Subcutaneous adipose tissue (tissue), 4 donors: ENCODE measurements around the gene RTTN. TPM values are rescaled to one million over a fixed set of nuclear protein-coding genes. Genes with fewer than 3 reads are reported as not detected.

ENCODE experiments used
- total RNA-seq, 4 donors: library from RNA; depleted of rRNA; stranded (reverse); fragments of >200 nt; gene quantifications; one replicate each; pipeline ENCODE4 v1.1.0, GENCODE V29; 2016
- TF ChIP-seq, protein P1 (sequence below): fragments of 450-650 bp; IDR thresholded peaks from one replicate; pipeline ENCODE4 v1.5.1; 2016; ENCODE audit warnings: low read depth, mild to moderate bottlenecking, control low read depth, antibody characterized with exemption, moderate library complexity

RTTN gene
- total RNA-seq, 4 donors from 2014 or later: 13.1 to 24.1 (median 19.9) TPM

DNA sequence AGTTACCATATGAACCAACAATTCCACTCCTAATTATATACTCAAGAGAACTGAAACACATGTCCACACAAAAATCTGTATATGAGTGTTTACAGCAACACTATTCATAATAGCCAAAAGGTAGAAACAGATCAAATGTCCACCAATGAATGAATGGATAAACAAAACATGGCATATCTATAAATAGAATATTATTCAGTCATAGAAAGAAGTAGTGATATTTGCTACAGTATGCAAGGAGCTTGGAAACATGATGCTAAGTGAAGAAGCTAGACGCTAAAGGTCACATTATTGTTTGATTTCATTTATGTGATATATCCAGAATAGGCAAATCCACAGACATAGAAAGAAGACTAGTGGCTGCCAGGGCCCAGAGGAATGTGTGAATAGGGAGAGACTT is 92.0 kb downstream of the RTTN start:
- TF ChIP-seq, protein P1, sequence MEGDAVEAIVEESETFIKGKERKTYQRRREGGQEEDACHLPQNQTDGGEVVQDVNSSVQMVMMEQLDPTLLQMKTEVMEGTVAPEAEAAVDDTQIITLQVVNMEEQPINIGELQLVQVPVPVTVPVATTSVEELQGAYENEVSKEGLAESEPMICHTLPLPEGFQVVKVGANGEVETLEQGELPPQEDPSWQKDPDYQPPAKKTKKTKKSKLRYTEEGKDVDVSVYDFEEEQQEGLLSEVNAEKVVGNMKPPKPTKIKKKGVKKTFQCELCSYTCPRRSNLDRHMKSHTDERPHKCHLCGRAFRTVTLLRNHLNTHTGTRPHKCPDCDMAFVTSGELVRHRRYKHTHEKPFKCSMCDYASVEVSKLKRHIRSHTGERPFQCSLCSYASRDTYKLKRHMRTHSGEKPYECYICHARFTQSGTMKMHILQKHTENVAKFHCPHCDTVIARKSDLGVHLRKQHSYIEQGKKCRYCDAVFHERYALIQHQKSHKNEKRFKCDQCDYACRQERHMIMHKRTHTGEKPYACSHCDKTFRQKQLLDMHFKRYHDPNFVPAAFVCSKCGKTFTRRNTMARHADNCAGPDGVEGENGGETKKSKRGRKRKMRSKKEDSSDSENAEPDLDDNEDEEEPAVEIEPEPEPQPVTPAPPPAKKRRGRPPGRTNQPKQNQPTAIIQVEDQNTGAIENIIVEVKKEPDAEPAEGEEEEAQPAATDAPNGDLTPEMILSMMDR: no peak

DNA sequence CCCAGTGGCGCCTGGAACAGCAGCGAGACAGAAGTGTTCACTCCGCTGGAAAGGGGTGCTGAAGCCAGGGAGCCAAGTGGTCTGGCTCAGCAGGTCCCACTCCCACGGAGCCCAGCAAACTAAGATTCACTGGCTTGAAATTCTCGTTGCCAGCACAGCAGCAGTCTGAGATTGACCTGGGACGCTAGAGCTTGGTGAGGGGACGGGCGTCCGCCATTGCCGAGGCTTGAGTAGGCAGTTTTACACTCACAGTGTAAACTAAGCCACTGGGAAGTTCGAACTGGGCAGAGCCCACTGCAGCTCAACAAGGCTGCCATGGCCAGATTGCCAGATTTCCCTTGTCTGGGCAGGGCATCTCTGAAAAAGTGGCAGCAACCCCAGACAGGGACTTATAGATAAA is 94.8 kb downstream of the RTTN start:
- TF ChIP-seq, protein P1: no peak

DNA sequence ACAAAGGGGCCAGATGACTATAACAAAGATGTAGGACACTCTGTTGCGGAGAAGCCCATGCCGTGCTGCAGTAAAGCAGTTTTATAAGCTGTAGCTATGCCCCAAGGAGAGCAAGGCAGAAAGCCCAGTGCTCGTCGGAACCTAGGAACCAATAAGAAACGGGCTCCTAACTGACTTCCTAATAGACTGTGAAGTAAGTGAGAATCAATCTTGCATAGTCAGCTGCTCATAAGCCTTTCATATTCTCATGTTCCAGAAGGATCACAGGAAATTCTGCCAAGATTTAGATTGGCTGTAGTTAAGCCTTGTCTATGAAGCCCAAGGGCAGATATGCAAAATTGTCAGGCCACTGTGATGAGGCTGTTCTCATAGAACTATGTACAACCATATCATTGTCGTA is 98.4 kb downstream of the RTTN start:
- TF ChIP-seq, protein P1: no peak

DNA sequence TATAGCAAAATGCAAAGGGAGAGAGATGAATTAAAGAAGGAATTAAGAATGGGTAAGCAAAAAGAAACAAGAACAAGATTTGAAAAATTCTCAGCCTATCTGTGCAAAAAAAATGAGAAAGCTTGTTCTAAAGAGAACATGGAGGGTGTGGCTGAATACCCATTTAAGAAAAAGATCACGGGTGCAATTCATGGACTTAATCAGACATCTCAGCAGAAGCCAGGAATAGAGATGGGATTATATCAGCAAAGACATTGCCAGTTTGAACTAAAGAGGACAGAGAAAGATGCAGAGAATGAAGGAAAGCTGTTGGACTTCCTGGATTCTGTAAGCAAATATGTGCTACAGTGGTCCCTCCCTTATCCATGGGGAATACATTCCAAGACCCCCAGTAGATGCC is 115.6 kb downstream of the RTTN start:
- TF ChIP-seq, protein P1: no peak

DNA sequence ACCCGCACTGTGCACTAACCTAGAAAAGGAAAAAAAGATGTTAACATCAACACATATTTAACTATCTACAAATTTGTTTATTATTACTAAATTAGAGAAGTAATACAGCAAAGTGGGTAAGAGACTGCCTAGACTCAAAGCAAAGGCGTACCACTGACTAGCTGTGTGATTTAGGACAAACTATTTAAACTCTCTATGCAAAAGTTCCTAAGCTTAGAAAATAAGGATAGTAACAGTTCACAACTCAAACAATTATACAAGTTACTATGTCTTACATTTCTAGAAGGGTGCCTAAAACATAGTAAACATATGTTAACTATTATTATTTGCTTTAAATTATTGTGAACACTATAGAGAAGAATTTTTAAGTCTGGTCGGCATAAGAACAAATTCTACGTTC is 119.4 kb downstream of the RTTN start:
- TF ChIP-seq, protein P1: no peak

DNA sequence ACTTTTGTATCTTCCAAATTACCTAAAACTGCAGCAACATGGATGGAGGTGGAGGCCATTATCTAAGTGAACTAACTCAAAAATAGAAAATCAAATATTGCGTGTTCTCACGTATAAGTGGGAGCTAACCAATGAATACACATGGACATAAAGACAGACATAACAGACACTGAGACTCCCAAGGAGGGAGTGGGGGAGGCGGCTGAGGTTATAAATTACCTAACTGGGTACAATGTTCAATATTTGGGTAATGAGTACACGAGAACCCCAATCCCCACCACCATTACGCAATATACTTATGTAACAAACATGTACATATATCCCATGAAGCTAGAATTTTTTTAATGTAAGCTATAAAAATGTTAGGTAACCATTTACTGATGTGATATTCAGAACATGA is 119.8 kb downstream of the RTTN start:
- TF ChIP-seq, protein P1: no peak

DNA sequence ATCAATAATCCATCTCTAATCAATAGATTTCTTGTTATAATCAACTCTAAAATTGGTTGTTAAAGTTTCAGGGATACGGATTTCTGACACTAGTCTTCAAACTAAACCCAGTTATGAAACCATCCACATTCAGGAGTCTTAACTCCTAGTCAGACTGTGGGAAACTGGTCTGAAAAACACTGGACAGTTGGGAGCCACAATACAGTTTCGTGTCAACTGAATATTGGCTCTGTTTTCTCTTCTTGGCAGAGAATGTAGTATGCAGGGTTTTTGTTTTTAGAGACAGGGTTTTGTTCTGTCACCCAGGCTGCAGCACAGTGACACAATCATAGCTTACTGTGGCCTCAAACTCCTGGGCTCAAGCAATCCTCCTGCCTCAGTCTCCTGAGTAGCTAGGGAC is 123.1 kb downstream of the RTTN start:
- TF ChIP-seq, protein P1: no peak
